CD4-positive, alpha-beta T cell treated with Interleukin-1 beta for 1 hour (primary cell): ENCODE measurements around the gene ARHGDIA.
"Not testable (repeated sequence)": the region's sequence is repeated elsewhere in the genome, so short reads cannot be mapped to it uniquely, and the experiment has no call there.

Source experiments
- DNase-seq, 2 donors: peaks; one replicate each; pipeline ENCODE4 v3.0.0-alpha.2; 2020 to 2022

ARHGDIA gene

DNA sequence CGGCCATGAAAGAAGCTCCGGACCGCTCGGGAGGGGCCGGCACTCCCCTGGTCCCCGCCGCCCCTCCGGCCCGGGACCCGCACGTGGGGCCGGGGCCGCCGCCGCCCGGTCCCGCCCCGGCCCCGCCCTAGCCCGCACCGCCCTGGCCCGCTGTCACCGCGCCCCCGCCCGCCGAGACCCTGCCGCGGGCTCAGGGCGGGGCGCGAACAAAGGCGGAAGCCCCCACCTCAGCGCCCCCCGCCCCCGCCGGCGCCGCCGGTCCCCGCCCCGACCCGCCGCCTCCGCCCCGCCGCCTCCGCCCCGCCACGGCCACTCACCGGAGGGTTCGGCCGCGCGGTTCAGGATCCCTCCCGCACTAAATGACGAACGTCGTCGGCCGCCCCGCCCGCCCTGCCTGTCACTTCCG, at the start of gene ARHGDIA:
Gene ARHGDIA, minus strand, starts transcription at position 357 of the 406 bp plus-strand sequence. CDS start 1,407 bp downstream, outside the sequence.
- DNase-seq = no peak

- no peak for DNase-seq
Measured at GRCh38 chr17:81918832-81919545, 47.9 kb upstream of the ARHGDIA start.

DNA sequence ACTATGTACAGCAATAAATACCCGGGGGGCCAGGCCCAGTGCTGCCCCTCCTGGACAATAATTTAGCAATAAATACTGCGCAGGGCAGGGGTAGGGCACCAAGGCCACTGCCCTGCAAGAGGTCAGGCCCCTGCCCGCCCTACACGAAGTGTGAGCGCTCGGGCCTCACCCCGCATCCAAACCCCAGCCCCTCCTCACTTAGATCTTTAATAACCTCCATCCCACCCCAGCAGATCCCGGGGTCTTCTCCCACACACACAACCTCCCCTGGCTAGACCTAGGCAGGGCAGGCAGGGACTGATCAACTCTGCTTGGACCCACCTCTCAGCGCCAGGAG, 47.2 kb upstream of the ARHGDIA start:
- not testable (repeated sequence) for DNase-seq

DNA sequence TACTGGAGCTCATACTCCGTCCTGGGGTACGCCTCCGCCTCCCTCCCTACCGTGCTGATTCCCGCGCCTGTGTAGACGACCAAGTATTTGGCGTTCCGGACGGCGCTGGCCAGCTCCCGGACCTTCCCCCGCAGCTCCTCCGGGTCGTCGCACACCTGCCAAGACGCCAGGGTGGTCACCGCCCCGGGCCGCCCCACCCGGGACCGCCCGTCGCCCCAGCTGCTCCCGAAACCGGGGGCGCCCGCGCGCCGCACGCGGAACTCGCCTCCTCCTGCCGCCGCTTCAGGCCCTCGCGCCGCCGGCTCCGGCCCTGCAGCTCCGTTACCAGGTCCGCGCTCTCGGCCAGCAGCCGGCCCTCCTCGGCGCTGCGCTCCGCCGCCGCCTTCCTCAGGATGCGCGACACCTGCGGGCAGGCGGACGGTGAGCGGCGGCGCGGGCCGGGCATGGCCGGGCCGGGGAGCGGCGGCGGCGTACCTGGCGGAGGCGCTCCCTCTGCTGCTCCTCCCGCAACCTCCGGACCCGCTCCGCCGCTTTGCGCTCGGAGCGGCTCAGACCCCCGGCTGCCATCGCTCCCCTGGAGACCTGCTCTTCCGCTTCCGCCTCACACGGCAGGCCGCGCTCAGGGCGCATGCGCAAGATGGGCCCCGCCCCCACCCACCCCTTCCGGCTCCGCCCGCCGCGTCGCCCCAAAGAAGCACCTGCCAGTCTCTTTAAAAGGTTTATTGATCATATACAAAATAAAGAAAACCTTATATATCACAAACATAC, 46.6 kb upstream of the ARHGDIA start, which contains the start of gene SIRT7:
Gene SIRT7, minus strand, starts transcription at position 612 of the 768 bp plus-strand sequence. Its CDS starts 45 bp downstream, at position 567.
- peak; percentile 88 for DNase-seq

DNA sequence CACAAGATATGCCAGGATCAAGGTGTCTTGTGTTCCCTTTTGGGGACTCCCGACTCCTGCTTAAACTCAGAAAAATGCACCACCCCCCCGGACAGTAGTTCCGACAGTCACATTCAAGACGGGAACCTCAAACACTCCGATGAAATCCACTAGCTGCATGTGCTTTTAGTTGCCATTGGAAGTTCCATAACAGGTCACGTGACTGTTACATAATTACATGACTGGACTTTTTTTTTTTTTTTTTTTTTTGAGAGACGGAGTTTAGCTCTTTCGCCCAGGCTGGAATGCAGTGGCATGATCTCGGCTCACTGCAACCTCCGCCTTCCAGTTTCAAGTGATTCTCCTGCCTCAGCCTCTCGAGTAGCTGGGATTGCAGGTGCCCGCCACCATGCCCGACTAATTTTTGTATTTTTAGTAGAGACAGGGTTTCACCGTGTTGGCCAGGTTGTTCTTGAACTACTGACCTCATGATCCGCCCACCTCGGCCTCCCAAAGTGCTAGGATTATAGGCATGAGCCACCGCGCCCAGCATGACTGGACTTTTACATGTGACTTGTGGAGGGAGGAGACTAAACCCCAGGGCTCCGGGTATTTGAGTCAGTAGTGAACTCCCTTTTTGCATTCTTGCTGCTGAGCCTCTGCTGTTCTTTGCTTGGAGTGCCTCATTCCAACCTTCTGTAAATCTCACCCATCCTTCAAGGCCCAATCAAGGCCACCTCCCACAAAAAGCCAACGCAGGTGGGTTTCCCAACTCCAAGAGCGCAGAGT, 45.3 kb upstream of the ARHGDIA start:
- no peak for DNase-seq

GRCh38 chr17:81915331-81915730, 44.2 kb upstream of the ARHGDIA start:
- no peak for DNase-seq

- no peak for DNase-seq
Measured at GRCh38 chr17:81914103-81914850, 43.1 kb upstream of the ARHGDIA start.

- no peak for DNase-seq
Measured at GRCh38 chr17:81913394-81914102, 42.4 kb upstream of the ARHGDIA start.

GRCh38 chr17:81912441-81913309, 41.5 kb upstream of the ARHGDIA start:
- DNase-seq = no peak

GRCh38 chr17:81911969-81912368, 40.8 kb upstream of the ARHGDIA start:
- DNase-seq = no peak

GRCh38 chr17:81911277-81911961, 40.3 kb upstream of the ARHGDIA start, which contains the start of gene PCYT2:
Gene PCYT2 (minus strand): TSS chr17:81911399. CDS start chr17:81911355, 44 bp downstream.
- DNase-seq = peak; percentile 93 to 94

DNA sequence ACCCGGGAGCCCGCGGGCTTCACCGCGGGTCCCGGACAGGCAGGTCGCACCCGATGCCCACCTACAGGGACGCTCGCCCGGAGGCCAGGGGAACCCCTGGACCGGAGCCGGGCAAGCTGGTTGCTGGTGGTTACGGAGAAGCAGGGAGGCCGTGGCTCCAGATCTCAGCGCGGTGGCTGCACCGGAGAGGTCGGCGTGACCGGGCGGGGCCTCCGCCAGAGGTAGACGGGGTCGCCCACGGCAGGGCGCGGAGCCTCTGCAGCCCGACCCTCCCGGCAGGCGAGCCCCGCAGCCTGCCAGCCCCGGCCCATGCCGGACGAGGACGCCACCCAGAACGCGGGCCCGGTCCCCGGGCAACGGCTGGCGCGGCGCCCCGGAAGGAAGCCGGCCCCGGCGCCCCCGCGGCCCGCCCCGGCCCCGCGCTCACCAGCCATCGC, 39.7 kb upstream of the ARHGDIA start:
- DNase-seq = no peak

DNA sequence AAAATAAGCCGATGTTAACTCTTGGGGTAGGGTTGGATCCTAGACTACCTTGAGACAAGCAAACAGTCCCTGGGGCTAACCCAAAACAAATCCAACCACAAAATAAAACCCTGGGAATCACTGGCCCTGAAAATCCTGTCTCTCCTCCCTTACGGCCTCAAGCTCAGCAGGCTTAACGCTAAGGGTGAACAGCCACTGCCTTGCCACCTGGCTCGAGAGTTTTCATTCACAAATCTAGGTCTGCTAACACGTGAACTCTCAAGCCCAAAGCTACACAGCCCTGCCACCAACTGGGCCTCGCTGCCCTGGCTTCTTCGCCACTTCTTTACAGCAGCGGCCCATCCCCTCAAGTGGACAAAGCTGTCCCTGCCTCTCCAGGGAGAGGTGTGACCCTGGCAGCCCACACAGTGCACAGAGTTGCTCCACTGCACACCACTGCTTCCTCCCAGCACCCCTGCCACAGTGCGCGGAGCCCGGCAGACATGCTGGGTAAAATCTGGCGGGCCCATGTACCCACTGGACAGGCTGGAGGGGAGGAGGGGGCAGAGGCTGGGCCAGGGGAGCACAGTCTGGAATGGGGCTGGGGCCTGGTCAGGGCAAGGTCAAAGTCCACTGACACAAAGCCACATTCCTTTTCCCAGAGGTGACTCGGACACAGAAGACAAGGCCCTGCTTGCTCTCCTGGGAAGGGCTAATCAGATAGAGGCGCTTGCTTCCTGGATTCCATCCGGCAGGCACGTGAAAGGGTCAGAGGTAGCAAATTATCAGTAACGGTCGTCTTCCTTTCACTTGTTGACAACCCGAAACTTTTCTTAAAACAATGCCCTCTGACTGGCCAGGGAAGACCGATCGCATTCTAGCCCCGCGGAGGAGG, 39.1 kb upstream of the ARHGDIA start:
- no peak for DNase-seq

DNA sequence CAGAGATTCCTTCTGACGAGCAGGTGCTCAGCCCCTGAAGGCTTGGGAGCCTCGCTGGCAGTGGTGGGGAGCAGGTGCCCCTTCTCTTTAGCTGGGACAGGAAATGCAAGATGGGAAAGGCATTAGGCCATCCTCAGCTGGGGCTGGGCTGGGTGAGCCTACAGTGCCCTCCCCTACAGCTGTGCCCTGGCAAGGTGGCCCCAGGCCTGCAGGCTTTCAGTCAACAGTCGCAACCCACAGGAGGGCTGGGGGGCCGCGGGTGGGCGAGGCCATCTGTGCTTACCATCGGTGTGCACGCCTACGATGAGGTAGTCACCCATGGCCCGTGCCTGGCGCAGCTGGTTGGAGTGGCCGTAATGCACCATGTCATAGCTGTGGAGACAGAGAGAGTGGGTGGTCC, 38.1 kb upstream of the ARHGDIA start:
- DNase-seq = no peak

DNA sequence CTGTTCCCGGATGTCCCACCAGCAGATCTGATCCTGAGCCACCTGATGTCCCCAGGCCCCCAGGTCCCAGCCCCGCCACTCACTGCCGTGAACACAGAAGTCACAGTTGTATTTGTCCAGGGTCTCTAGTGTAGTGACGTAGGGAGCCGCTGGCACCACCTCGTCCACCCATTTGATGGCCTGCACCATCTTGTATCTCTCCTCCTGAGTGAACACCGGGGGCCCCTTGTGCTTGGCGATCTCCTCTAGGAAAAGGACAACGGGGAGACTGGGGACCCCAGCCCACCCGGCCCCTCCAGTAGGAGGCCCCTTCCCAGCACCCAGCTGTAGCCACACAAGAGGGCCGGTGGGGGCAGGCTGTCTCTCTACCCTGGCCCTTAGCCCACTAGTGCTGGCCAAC, 37.7 kb upstream of the ARHGDIA start:
- DNase-seq = no peak

GRCh38 chr17:81907219-81908145, 36.3 kb upstream of the ARHGDIA start:
- DNase-seq = no peak

DNA sequence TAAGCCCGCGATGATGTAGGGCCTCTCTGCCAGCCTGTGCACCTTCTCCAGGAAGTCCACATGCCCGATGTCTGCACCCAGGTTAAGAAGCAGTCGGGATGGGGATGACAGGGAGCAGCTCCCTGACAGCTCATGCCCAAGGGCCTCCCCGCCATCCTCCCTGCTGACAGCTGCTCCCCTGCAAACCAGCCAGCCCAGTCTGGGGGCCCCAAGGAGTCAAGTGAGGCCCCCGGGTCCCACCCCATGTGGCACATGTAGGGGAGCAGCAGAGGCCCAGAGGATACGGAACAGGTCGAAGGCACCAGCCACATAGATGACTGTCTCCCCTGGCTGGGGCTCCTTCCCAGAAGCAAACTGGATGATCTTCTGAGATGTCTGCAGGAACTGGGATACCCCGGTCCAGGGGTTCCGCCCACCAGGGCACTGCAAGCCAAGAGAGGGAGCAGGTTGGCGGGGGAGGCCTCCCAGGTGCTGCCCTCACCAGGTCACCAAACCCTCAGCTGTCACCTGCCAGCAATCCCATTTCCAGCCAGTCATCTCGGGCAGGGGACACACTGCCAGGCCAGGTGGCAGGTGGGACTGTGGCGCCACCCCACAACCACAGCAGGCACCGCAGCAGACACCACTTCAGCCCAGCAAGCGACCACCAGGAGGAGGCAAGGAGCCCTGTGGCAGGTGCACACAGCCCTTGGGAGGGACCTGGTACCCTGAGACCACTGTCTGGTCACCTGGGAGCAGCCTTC, 35.5 kb upstream of the ARHGDIA start:
- DNase-seq = no peak
